AG09309 (cell line): Measurements from ENCODE around the gene LRFN2.

Source experiments
- DNase-seq: peaks from one replicate; pipeline ENCODE4 v3.0.0-alpha.2; 2010; ENCODE audit warnings: low read depth
- H3K4me3 ChIP-seq: 2 replicates; pipeline ENCODE4 v1.5.1; 2011; ENCODE audit warnings: mild to moderate bottlenecking, low read depth, low read length, moderate library complexity; ENCODE audit not compliant: control insufficient read depth
- TF ChIP-seq, protein P1 (sequence below): IDR thresholded peaks from 2 replicates; pipeline ENCODE4 v1.5.1; 2011; ENCODE audit warnings: mild to moderate bottlenecking, low read depth, low read length, inconsistent platforms; ENCODE audit not compliant: insufficient read depth, control insufficient read depth; ENCODE audit errors: missing control alignments

Gene LRFN2

DNA sequence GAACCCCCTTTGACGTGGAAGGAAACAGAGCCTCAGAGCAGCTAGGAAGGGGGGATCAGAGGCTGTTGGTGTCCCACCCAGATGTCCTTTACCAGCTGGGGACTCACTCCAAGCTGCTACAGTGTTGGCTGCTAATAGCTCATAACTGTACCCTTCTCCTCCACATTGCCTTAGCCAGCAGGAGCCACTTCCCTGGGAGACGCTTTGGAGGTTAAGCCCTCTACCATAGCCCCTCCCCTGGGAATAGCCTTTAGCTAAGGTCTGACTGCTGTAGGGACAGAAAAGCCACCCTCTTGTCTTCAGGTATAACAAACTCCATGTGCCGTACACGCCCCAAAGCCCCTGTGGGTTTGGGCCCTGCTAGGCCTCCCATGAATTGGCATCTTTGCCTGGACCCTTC lies 238.6 kb downstream of the LRFN2 start:
- DNase-seq, result no peak
- H3K4me3 ChIP-seq, result no peak overlapping the region

DNA sequence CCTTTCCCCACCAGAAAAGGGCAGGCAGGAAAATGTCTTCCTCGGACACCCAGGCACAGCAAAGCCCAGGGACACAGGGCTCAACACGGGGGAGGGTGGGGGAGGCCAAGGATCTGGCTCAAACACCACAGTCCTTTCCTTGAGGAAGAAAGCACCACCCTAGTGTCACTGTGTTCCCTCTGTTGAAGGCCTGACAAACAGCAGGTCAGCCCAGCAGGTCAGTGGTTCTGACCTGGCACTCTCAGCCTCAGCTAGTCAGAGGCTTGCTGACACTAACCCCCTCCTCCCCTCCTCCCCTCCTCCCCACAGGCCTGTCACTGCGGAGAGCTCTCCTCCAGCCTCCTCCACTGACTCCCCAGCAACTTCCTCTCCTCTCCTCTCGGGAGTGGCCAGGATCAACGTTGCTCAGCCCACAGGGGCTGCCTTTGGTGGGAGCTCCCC lies 239.6 kb downstream of the LRFN2 start:
- H3K4me3 ChIP-seq, result no peak overlapping the region
- no peak for DNase-seq
- TF ChIP-seq, protein P1, sequence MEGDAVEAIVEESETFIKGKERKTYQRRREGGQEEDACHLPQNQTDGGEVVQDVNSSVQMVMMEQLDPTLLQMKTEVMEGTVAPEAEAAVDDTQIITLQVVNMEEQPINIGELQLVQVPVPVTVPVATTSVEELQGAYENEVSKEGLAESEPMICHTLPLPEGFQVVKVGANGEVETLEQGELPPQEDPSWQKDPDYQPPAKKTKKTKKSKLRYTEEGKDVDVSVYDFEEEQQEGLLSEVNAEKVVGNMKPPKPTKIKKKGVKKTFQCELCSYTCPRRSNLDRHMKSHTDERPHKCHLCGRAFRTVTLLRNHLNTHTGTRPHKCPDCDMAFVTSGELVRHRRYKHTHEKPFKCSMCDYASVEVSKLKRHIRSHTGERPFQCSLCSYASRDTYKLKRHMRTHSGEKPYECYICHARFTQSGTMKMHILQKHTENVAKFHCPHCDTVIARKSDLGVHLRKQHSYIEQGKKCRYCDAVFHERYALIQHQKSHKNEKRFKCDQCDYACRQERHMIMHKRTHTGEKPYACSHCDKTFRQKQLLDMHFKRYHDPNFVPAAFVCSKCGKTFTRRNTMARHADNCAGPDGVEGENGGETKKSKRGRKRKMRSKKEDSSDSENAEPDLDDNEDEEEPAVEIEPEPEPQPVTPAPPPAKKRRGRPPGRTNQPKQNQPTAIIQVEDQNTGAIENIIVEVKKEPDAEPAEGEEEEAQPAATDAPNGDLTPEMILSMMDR, result no peak

More for the DNA sequence above, 238.6 kb downstream of the LRFN2 start:
- TF ChIP-seq, protein P1, result no peak

GRCh38 chr6:40346246-40346645 lies 240.9 kb downstream of the LRFN2 start:
- TF ChIP-seq, protein P1, result no peak
- no peak overlapping the region for H3K4me3 ChIP-seq
- DNase-seq, result no peak

DNA sequence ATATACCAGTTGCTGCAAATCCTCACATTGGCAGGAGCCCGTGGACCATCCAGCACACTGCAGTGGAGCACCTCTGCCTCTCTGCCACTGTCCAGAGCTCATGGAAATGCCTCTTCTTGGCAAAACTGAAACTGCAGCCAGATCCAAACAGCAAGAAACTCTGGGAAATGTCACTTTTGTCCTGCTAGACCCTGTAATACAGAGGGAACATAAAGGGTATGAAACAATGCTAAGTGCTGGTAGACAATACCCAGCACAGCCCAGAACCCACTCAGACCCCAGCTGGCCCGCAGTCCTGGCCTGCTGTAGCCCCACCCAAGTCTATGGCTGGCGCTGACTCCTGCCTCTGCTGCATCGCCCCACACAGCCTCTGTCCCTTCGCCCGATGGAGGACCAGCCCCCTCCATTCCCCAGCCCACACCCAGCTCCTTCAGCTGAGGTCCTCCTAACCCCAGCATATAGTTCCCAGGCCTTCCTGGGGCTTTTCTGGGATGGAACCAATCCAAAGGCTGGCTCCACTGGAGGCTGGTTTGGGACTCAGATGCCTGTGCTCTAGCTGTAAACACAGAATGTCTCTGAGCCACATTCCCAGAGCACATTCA lies 242.5 kb downstream of the LRFN2 start:
- no peak for DNase-seq

GRCh38 chr6:40343877-40344565 lies 243.1 kb downstream of the LRFN2 start:
- TF ChIP-seq, protein P1, result no peak
- no peak for DNase-seq
- H3K4me3 ChIP-seq, result no peak overlapping the region

More for the DNA sequence above, 242.5 kb downstream of the LRFN2 start:
- TF ChIP-seq, protein P1, result no peak
- no peak overlapping the region for H3K4me3 ChIP-seq

GRCh38 chr6:40343318-40343876 lies 243.8 kb downstream of the LRFN2 start:
- H3K4me3 ChIP-seq, result no peak overlapping the region
- DNase-seq, result no peak
- TF ChIP-seq, protein P1, result no peak
